Transverse colon (tissue), 4 donors: ENCODE results near the gene INMT. TPM values are rescaled to one million over a fixed set of nuclear protein-coding genes. Genes with fewer than 3 reads are reported as not detected.

Experiments used
- DNase-seq: peaks from one replicate; pipeline ENCODE4 v3.0.0-alpha.2; 2019
- H3K27ac ChIP-seq, 4 donors: fragments of 200-600 bp; sonication (generic); 2 replicates each; pipeline ENCODE4 v1.5.1; 2016 to 2018; ENCODE audit warnings: inconsistent platforms in 4 of 4
- H3K27me3 ChIP-seq: fragments of 200-600 bp; sonication (generic); 2 replicates; pipeline ENCODE4 v1.5.1; 2017; ENCODE audit warnings: inconsistent platforms
- H3K36me3 ChIP-seq, 4 donors: fragments of 200-600 bp; sonication (generic); 2 replicates each; pipeline ENCODE4 v1.5.1; 2017 to 2019; ENCODE audit warnings: inconsistent platforms in 4 of 4
- H3K4me1 ChIP-seq, 4 donors: fragments of 200-600 bp; sonication (generic); 2 replicates each; pipeline ENCODE4 v1.5.1; 2017 to 2020; ENCODE audit warnings: inconsistent platforms in 4 of 4
- H3K4me3 ChIP-seq, 4 donors: fragments of 200-600 bp; sonication (generic); 1 replicate in 1 of 4; 2 replicates in 3 of 4; pipeline versions ENCODE4 v1.5.1 to v1.6.1; 2017 to 2019; ENCODE audit warnings: inconsistent platforms in 4 of 4
- H3K9me3 ChIP-seq, 2 donors: fragments of 200-600 bp; sonication (generic); 2 replicates each; pipeline ENCODE4 v1.5.1; 2017 to 2019; ENCODE audit warnings: inconsistent platforms in 2 of 2
- EP300 ChIP-seq: sonication (generic); formaldehyde crosslinking; IDR thresholded peaks from one replicate; pipeline ENCODE4 v1.6.1; 2017; ENCODE audit warnings: antibody characterized with exemption, low read depth
- POLR2A ChIP-seq: fragments of 450-650 bp; IDR thresholded peaks from one replicate; pipeline ENCODE4 v1.6.1; 2016; ENCODE audit warnings: antibody characterized with exemption, mild to moderate bottlenecking, moderate library complexity
- POLR2AphosphoS5 ChIP-seq, 3 donors: sonication (generic); formaldehyde crosslinking; IDR thresholded peaks; one replicate each; pipeline ENCODE4 v1.6.1; 2016; ENCODE audit warnings: antibody characterized with exemption in 3 of 3
- WGBS, 2 donors: methylation state at CpG; one replicate each; pipeline ENCODE4 v1.1.5; 2018; ENCODE audit warnings: low coverage in 1 of 2; 5-methylcytosine and 5-hydroxymethylcytosine counted together
- in situ Hi-C, 4 donors: fragments of 200-750 bp; cut with MboI; loops; one replicate each; pipeline versions ENCODE4 v1.15.0 to v1.15.1; 2017; ENCODE audit warnings: low sequenced_read_pairs in 3 of 4, low pct_ligation_motif_present in 1 of 4, low pct_unique_long_range_greater_than_20kb in 1 of 4
- intact Hi-C: fragments of 100-400 bp; cut with DNase I; formaldehyde crosslinking; loops from one replicate; pipeline ENCODE4 v1.15.1; 2023; ENCODE audit warnings: low total_unique reads
- total RNA-seq, 4 donors: library from RNA; depleted of rRNA; stranded (reverse); fragments of >200 nt; gene quantifications; one replicate each; pipeline ENCODE4 v1.1.0, GENCODE V29; 2016
- TF ChIP-seq, protein P1 (sequence below), 5 experiments: fragments of 200-600 bp in 3 of 5; fragments of 450-650 bp in 2 of 5; sonication (generic) in 3 of 5; IDR thresholded peaks; 1 replicate in 2 of 5; 2 replicates in 3 of 5; pipeline ENCODE4 v1.5.1; 2016 to 2017; ENCODE audit warnings: antibody characterized with exemption in 5 of 5, inconsistent platforms in 3 of 5, mild to moderate bottlenecking in 2 of 5, moderate library complexity in 1 of 5

Gene INMT
- total RNA-seq, 4 donors from 2014 or later = 3.8 to 15.5 (median 8.7) TPM

DNA sequence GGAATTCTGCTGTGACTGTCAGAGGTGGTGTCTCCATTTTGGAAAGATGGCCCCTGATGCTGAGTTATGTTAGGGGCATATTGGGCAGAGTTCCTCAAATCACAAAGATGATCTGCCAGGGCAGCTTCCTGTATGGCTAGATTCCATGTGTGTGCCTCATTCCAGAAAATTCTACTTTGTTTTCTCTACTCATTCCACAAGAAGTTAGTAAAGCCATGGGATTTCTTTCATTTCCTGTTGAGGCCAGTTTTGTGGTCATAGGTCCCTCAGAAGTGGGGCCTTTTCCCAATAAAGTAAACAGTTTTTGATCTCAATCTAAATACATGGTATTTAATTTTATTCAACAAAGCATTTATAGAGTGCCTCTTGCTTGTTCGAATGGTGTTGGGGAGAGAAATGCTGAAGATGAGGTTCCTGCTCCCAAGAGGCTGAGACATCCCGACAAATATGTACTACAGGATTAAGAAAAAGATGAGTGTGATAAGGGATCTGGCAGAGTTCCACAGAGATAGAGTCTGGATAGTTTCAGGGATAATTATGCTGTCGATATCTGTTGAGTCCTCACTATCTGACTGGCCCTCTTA is 52.2 kb downstream of the INMT start:
- intact Hi-C loops (loop anchor here (10.0 kb wide), 1 partner anchor 111 kb away; the partner anchor contains the start of gene AQP1), in situ Hi-C loops (loop anchor here (5.0 to 25.0 kb wide), 5 partner anchors 171 to 321 kb away; no protein-coding TSS in a partner anchor)
- no peak for TF ChIP-seq POLR2A
- no peak for TF ChIP-seq POLR2AphosphoS5 (IDR thresholded peaks at IDR 0.05)
- Histone ChIP-seq H3K4me1 (peaks cover 0 to 18% (median 8%) of the 10 kb centered on the region in 4 donors), H3K36me3 (no peaks in the 10 kb centered on the region), H3K27me3 (no peaks in the 10 kb centered on the region), H3K27ac (no peak overlapping the region), H3K4me3 (no peak overlapping the region), H3K9me3 (no peaks in the 10 kb centered on the region)
- no peak for DNase-seq
- 73 to 78% methylated on average over 3 of the region's 3 CpGs for WGBS, 2 donors

DNA sequence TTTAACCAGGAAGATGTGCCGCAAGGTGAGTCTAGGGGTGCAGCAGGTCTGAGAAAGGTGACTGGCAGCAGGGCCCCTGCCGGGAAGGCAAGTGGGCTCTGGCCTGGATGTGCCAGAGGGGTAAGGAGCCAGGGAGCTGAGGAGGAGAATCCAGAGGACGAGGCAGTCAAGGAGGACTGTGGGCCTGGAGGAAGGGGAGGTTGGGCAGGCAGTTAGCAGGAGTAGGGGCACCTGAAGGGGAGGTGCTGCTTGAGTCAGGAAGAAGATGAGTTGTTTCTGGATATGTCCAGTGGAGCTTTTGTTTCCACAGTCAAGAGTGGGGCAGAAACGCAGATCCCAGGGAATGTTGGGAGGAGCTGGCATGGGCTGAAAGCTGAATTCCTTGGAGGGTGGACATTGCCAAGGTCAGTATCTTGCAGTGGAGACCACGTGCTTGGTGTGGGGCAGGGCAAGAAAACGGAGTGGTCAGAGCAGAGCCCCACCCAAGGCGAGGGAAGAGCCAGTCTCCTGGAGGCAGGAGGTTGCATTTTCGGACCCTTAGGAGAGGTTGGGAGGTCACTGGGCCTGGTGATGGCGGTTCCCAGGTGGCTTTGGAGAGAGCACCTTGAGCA is 53.3 kb downstream of the INMT start:
- TF ChIP-seq EP300 = no peak
- TF ChIP-seq POLR2AphosphoS5 (IDR thresholded peaks at IDR 0.05) = no peak
- TF ChIP-seq, protein P1, sequence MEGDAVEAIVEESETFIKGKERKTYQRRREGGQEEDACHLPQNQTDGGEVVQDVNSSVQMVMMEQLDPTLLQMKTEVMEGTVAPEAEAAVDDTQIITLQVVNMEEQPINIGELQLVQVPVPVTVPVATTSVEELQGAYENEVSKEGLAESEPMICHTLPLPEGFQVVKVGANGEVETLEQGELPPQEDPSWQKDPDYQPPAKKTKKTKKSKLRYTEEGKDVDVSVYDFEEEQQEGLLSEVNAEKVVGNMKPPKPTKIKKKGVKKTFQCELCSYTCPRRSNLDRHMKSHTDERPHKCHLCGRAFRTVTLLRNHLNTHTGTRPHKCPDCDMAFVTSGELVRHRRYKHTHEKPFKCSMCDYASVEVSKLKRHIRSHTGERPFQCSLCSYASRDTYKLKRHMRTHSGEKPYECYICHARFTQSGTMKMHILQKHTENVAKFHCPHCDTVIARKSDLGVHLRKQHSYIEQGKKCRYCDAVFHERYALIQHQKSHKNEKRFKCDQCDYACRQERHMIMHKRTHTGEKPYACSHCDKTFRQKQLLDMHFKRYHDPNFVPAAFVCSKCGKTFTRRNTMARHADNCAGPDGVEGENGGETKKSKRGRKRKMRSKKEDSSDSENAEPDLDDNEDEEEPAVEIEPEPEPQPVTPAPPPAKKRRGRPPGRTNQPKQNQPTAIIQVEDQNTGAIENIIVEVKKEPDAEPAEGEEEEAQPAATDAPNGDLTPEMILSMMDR (IDR thresholded peaks at IDR 0.05) = no peak
- TF ChIP-seq POLR2A = no peak
- no peak for DNase-seq
- 93 to 94% methylated on average over 2 to 9 of the region's 9 CpGs for WGBS, 2 donors
- H3K9me3 ChIP-seq = no peaks in the 10 kb centered on the region
- no peaks in the 10 kb centered on the region for H3K36me3 ChIP-seq
- no peak overlapping the region for H3K4me3 ChIP-seq
- no peaks in the 10 kb centered on the region for H3K27me3 ChIP-seq
- intact Hi-C loops (loop anchor here (10.0 kb wide), 1 partner anchor 110 kb away; the partner anchor contains the start of gene AQP1), in situ Hi-C loops (loop anchor here in 3 of 4 donors (10.0 to 25.0 kb wide), 3 partner anchors 170 to 320 kb away; no protein-coding TSS in a partner anchor)
- peaks cover 0 to 14% (median 6%) of the 10 kb centered on the region in 4 donors for H3K4me1 ChIP-seq
- no peak overlapping the region for H3K27ac ChIP-seq

DNA sequence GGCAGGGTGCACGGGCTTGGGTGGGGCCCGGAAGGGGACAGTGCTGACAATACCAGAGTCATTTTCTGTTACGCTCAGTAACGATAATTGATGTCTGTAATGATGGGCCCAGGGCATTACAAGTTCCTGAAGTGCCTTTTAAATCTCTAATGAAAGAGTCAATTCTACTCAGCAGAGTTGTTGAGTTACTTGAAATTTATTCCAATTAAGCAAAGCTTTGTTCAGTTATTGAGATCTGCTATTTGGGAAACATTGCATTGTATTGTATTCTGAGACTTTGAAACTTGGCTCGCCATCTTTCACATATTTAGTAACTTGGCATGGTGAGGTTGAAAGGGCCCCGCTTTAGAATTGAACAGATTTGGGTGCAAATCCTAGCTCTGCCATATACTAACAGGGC is 54.0 kb downstream of the INMT start:
- no peak overlapping the region for H3K4me3 ChIP-seq
- H3K27ac ChIP-seq = no peak overlapping the region
- H3K36me3 ChIP-seq = no peaks in the 10 kb centered on the region
- DNase-seq = no peak
- H3K4me1 ChIP-seq = peaks cover 0 to 14% (median 4%) of the 10 kb centered on the region in 4 donors
- intact Hi-C loops = loop anchor here (10.0 kb wide), 1 partner anchor 109 kb away; the partner anchor contains the start of gene AQP1
- H3K9me3 ChIP-seq = no peaks in the 10 kb centered on the region
- no peaks in the 10 kb centered on the region for H3K27me3 ChIP-seq
- in situ Hi-C loops = loop anchor here in 3 of 4 donors (10.0 to 25.0 kb wide), 3 partner anchors 169 to 319 kb away; no protein-coding TSS in a partner anchor
- TF ChIP-seq, protein P1 (IDR thresholded peaks at IDR 0.05) = no peak
- no peak for TF ChIP-seq POLR2AphosphoS5 (IDR thresholded peaks at IDR 0.05)
- TF ChIP-seq EP300 = no peak
- TF ChIP-seq POLR2A = no peak
- WGBS, 2 donors = 79 to 80% methylated on average over 5 to 6 of the region's 6 CpGs

Other genes starting within 250 kb of the INMT start
- 10 to 100 TPM in 3 of 4 donors, 1 to 10 TPM in 1; 3.6 to 21.3 (median 16.5) TPM for gene GGCT, start 247.3 kb upstream of the INMT start, total RNA-seq
- gene GARS1, start 157.3 kb upstream of the INMT start, total RNA-seq = 10 to 100 TPM; 20.6 to 69.4 (median 34.5) TPM
- gene CRHR2, start 69.7 kb upstream of the INMT start, total RNA-seq = not detected
- gene MINDY4, start 19.3 kb downstream of the INMT start, total RNA-seq = 10 to 100 TPM in 1 of 4 donors, 1 to 10 TPM in 3; 4.6 to 14.1 (median 6.8) TPM
- 10 to 100 TPM; 21.3 to 98.3 (median 28.4) TPM for gene AQP1, start 159.7 kb downstream of the INMT start, total RNA-seq
- gene GHRHR, start 211.8 kb downstream of the INMT start, total RNA-seq = not detected